GM18868 (cell line): Measurements from ENCODE around the gene TMIGD1.

ENCODE experiments used
- ATAC-seq: cut with Tn5 transposase; IDR thresholded peaks from one replicate; pipeline ENCODE4 v1.9.1; 2021; ENCODE audit warnings: mild to moderate bottlenecking, moderate library complexity; ENCODE audit not compliant: unreplicated experiment

Gene TMIGD1, protein sequence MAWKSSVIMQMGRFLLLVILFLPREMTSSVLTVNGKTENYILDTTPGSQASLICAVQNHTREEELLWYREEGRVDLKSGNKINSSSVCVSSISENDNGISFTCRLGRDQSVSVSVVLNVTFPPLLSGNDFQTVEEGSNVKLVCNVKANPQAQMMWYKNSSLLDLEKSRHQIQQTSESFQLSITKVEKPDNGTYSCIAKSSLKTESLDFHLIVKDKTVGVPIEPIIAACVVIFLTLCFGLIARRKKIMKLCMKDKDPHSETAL

DNA sequence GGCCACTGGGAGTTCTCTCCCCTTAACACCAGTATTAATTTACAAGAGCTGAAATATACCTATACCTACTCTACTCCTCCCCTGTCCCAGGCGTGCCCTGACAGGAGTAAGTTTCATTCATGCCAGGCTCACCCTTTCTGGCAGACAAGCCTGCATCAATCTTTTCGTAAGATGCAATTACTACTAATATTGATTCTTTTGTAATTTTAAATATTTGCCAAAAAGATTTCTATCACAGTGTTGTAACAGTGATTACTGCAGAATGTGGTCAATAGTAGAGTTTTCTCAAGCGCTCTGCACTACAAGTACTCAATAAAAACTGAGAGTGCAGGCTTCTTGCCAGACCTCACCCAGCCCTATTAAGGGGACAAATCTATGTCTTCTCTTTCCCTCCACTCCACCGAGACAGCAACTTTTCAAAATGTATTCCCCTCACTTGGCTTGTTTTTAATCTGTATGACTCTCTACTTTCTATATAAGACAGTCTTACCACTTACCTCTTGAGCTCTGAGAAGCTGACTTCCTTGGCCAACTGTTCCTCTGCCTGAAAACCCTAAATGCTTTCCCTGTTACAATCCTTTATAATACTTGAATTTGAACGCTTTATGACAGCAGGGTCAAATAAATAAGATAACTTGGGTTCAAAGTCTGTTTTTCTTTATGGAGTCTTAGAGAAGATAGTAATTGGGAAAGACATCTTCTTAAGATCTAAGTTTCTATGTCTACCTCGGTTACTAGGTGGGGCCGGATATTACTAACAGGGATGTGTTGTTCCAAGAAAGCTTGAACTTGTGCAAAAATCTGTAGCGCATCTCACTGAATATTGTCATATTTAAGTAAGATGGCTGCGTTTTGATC, at the start of gene TMIGD1:
Gene TMIGD1 (minus strand): TSS at position 555 of the 858 bp plus-strand sequence. CDS start 1,924 bp downstream, outside the sequence.
- ATAC-seq: no peak

DNA sequence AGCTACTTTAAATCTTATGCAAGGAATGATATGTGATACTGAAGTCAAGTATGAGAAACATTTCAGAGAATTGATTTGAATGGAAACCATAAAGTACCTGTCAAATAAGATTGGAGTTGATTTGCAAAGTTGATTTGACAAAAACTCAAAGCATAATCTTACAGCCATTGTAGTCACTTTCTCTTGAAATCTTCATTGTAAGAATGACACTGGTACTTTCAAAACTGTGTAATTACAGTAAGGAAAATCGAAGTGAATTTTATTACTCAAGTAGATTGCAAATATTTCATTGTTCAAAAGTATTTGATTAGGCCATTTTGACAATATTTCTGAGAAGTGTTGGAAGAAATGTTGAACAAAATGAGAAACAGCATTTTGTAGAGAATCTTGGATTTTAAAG, 48.5 kb upstream of the TMIGD1 start:
- ATAC-seq: no peak

DNA sequence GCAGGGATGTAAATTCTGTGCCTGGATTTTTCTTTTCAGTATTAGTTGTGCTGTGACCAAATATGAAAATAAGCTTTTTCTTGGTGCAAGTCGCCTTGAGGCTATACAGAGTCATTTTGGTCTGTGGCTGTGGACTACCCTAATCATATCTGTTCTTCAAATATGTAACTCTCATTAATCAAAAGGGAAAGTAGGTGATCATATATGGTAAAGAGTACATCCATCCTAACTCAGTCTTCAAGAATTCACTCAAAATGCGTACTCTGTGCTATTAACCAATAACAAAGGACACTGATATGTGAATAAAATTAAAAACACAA, 47.4 kb upstream of the TMIGD1 start:
- ATAC-seq: no peak

DNA sequence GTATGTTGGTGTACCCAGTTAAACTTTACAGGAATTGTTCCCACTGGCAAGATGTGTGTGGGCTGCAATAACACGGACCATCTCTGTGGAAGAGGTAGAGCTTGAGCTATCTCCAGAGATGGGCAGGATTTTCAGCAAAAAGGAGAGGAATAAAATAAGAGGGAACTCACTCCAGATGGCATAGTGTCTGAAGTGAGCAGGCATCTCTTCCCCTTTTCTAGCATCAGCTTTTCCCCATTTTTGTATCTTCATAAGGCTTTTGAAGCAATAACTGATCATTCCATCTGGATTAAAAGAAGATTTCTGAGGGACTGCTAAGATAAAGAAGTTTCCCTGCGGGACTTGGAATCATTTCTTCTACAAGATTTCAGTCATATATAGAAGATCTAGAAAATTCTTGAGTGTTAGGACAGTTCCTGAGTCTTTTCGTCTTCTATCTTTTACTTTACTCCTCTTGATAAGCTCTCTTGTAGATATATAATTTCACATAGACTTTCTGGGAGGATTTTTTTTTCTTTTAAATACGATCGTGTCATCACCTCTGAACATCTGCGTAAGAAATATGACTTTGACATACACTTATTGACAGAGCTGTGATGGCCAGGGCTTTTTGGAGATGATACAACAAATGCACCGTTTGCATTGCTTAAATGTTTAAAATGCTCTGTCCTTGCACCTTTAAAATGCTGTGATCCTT, 46.9 kb upstream of the TMIGD1 start:
- ATAC-seq: no peak

DNA sequence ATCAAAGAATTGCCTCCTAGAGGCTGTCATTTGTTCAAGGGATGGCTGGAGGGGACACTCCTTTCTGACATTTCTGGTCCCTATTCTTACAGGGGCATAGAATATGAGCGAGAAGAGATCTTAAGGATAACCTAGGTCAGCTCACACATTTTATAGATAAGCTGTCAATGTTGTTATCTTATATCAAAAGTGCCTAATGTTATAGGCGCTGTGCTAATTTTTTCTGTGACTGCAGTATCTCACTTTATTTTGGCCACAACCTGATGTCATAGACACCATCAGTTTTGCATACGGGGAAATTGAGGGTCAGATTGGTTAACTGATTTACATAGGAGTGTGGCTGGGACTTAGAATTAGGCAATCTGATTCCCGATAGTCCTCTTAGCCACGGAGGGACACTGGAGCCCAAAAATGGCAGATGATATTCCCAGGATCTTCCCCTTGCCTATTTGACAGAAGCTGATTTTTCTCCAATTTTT, 46.1 kb upstream of the TMIGD1 start:
- ATAC-seq: no peak

DNA sequence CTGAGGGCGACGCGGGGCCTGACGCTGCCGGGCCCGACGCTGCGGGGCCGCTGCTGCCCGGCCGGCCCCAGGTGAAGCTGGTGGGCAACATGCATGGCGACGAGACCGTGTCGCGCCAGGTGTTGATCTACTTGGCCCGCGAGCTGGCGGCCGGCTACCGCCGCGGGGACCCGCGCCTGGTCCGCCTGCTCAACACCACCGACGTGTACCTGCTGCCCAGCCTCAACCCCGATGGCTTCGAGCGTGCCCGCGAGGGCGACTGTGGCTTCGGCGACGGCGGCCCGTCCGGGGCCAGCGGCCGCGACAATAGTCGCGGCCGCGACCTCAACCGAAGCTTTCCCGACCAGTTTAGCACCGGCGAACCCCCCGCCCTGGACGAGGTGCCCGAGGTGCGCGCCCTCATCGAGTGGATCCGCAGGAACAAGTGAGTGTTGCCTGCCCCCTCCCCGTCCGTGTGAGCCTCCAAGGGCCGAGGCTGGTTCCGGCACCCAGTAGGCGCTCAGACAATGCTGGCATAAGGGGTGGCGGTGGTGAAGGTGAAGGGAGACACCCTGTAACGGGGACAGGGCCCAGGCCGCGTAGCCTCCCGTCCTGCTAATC, 45.5 kb upstream of the TMIGD1 start:
- peak; percentile 13 for ATAC-seq

DNA sequence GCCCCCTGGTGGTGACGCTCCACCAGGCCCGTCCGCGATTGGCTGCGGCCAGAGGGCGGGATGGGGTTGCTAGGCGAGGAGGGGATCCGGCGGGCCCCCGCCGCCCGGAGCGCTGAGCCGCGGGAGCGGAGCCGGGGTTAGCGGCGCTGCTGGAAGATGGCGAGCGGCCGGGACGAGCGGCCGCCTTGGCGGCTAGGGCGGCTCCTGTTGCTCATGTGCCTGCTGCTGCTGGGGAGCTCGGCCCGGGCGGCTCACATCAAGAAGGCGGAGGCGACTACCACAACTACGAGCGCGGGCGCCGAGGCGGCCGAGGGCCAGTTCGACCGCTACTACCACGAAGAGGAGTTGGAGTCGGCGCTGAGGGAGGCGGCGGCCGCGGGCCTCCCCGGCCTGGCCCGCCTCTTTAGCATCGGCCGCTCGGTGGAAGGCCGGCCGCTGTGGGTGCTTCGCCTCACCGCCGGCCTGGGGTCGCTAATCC, 45.0 kb upstream of the TMIGD1 start, which contains the start of gene CPD:
Gene CPD (plus strand): TSS at position 103 of the 478 bp plus-strand sequence. CDS start 54 bp downstream, at position 157.
- peak; percentile 89 for ATAC-seq

DNA sequence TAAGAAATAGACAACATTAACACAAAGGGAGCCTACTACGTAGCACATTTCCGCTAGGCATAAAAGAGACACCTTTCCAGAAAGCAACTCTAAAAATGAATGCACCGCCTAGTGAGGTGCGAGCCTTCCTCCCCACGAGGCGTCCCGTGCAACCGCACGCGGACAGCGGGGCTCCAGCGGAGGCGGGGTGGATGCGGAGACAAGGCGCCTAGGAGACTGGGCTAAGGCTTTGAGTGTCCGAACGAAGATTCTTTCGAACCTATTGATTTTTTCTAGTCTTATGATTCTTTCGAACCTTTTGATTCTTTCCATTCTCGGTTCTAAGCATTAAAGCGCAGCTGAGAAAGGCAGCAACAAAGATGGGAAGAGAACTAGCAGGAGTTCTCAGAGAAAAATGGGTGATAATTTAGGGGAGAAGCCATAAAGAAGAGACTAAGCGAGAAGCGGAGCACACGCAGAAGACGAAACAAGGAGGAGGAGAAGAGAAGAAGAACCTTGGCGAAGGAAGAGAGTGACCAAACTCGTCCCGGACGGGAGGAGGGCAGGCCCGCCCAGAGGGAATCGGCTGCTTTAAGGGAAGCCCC, 44.5 kb upstream of the TMIGD1 start:
- no peak for ATAC-seq

DNA sequence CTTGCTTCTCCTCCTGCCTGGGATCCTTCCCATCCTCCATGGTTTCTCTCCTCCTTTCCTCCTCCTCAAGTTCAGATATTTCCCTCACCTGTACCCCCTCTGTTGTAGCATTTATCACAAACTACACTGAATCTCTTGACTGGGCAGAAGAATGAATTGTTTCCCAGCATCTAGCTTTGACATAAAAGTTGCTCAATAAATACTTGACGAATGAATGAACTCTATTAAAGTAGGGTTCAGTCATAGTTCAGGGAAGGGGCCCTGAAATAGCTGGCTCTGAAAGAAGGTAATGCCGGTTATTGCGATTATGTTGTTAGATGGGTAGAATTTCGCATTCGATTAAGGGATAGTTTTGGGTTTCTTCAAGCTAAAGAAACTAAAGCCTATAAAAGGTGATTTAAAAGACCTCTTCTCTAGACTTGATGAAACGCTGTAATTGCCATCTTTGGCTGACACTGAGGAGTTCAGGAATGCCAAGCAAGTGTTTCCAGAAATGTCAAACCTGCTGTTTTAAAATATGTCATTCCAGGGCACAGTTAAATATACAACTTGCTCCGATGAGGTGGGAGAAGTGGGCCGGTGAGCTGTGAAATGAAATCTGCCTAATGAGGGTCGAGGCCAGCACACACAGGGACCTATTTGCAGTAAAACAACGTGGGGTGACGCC, 43.9 kb upstream of the TMIGD1 start:
- ATAC-seq: no peak

DNA sequence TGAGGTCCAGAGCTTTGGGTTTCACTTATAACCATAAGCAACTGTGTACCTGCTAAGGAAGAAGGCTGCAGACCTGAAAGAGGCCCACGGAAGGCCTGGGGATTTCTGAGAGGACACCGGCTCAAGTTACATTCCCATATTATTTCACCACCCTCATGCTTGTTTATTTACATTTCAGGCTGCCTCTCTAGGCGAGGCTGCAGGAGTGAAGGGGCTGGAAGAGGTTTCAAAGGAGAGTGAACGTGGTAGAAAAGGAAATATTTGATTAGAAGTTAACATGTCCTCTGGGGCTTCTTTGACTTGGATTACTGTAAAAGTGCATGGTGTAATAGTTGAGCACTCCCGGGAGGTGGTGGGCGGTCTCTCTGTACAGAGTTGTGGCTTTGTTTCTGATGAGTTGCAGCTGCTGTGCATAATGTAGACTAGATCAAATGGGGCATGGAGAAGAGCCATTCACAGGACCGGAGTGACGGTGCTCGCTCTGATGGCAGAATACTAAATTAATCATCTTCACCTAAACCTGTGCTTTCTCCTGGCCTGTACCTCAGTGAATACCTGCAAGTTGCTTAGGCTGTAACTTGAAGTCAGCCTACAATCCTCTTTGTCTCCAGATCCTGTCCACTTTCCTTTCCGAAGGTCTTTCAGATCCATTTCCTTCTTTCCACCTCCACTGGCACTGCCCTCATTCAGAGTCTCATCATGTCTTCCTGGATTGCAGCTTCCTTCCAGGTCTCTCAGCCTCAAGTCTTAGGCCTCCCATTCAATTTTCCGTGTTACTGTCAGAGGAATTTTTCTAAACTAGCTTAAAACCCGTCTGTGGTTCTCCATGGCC, 43.0 kb upstream of the TMIGD1 start:
- ATAC-seq: no peak

DNA sequence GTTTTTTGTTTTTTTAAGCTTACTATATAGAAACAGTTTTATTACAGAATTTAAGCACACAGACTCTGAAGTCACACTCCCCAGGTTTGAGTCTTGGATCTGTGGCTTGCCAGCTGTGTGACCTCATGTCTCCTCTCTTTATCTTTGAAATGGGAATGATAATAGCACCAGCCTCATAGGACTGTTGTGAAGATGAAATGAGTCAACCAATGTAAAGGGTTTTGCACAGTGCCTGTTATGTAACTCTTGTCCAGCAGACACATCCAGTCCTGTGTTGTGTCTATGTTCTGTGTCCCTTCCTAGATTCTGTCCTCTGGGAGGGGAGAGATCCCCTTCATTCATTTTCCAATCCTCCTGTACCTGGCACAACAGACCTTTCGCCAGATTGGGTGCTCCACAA, 41.8 kb upstream of the TMIGD1 start:
- no peak for ATAC-seq

DNA sequence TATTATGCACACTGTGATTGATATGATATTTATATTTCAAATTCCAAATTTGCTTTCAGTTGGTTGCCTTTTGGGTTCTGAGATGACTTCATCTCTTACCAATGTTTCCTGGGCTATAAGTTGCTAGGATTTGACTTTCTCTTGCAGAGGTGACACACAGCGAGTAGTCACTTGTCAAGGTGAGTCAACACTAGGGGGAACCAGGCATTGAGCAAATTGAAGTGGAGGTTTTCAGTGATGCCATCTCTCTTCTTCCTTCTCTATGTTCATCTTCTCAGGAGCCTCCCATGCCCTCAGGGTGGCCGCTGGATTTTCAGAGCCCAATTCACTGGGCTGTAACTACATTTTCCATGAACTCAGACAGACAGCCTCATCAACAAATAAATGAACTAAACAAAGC, 38.9 kb upstream of the TMIGD1 start:
- no peak for ATAC-seq

DNA sequence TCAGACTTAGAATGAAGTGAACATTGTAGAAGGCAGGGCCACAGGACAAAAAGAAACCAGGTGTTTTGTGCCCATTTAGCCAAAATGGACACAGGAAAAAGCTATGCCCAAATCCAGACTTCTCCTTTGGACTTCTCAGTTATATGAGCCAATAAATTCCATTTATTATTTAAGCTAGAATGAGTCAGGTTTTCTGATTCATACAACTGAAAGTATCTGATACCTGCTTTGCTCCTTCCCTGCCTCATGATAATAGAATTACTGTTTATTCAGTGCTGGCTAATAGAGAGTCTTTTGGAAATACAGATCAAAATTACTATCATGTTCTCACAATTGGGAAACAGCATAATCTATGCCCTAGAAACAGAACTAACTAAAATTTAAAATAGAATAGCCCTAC, 36.1 kb upstream of the TMIGD1 start:
- ATAC-seq: no peak

DNA sequence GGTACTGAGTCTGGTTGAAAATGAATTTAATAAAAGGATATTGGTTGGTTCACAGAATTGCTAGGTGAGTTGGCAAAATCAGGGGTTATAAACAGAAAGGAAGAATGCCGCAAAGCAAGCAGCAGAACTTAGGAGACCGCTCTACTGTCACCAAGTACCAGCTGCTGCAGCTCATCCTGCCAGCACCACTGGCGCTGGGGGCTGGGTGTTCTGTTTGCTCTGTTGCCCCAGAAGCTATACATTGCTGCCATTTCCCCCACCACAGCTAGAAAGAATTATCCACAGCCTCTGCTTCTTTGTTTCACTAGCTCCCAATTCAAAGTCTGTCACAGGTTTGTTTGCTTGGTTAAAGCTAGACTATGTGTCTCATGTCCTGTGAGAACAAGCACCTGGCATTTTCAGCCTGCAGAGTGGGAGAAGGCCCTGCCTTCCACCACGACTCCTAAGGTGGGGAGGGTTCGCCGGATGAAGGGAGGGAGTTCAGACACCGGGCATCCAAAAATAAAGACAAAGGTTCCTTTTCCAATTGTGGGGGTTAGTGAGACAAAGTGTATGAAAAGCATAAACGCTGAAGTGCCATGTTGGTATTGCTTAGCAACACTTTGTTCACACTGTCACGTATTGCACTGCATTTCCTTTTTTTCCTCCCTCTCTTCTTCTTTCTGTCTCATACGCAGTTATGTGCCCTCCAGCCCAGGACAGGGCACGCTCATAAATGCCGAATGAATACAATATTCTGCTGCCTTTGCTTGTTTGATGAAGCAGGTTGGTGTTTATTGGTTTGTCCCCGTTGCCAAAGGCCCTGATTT, 35.3 kb upstream of the TMIGD1 start:
- ATAC-seq: no peak

DNA sequence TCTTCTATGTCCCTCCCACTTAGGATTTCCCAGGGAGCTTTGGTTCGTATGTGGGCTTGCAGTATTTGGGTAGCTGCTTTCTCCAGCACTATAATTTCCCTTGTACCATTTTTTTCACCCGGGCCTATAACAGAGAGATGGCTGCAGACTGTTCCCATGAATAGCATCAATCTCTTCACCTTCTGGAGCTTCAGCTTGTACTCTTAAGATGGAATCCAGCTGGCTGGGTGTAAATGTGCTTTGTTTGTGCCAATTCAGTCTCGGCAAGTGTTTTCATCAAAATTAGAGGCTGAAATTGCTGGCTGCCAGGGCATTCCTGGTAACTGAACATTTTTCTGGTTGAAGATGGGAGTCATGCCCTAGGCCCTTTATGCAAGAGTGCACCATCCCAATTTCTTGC, 32.7 kb upstream of the TMIGD1 start:
- ATAC-seq: no peak

DNA sequence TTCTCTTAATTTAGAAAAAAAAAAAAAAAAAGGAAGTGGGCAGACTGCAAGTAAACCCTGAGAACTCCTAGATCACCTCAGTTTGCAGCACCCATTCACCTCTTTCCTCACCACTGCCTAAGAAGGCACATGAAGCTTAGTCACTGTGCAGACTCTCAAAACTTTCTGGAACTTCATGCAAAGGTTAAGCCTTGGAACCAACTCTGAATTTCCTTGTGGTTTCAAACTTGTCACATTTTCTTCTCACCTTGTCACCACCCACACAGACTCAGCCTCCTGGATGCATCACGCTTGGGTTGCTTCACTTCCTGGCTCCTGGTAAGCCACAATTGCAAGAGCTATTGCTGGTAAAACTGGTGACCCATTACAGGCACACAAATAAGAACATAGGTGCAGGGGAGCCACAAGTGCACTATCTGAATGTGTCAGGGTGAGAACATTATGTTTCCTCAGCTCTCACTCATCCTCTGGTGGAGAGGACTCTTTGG, 29.9 kb upstream of the TMIGD1 start:
- ATAC-seq: peak; percentile 88

DNA sequence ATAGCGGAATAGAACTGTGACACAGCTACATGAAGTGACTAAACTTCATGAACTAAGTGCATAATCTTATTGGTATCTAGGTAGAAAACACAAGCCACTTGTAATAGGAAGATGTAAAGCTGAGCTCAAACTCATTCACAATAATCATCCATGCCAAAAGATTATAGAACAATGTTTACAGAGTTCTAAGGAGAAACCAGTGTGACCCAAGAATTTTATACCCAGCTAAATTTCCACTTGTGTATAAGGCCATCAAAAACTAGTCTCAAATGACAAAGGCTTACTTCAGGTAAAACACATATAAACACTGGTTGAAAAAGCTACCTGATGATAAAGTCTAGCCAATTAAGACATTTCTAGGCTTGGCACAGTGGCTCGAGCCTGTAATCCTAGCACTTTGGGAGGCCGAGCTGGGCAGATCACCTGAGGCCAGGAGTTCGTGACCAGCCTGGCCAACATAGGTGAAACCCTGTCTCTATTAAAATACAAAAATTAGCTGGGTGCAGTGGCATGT, 28.0 kb upstream of the TMIGD1 start:
- ATAC-seq: no peak
